Mesenchymal stem cell (in vitro differentiated cells and primary cell): ENCODE data around the gene MFSD8.
"Not testable (repeated sequence)": the region's sequence is repeated elsewhere in the genome, so short reads cannot be mapped to it uniquely, and the experiment has no call there.

Source experiments
- DNase-seq: peaks from one replicate; pipeline ENCODE4 v3.0.0-alpha.2; 2013
- H2AFZ ChIP-seq: one replicate; pipeline ENCODE4 v1.6.1; 2013; ENCODE audit warnings: low read depth, mild to moderate bottlenecking, control low read depth, inconsistent platforms, low read length, moderate library complexity
- H2AK5ac ChIP-seq: 2 replicates; pipeline ENCODE4 v1.6.1; 2013; ENCODE audit warnings: low read length, moderate library complexity, mild to moderate bottlenecking, inconsistent platforms; ENCODE audit not compliant: severe bottlenecking
- H2BK120ac ChIP-seq: one replicate; pipeline ENCODE4 v1.6.1; 2013; ENCODE audit warnings: low read depth, mild to moderate bottlenecking, inconsistent platforms, low read length, moderate library complexity
- H2BK12ac ChIP-seq, 2 experiments: one replicate each; pipeline ENCODE4 v1.6.1; 2013; ENCODE audit warnings: inconsistent platforms in 2 of 2, low read length in 2 of 2, mild to moderate bottlenecking in 2 of 2, moderate library complexity in 2 of 2, control low read depth in 1 of 2
- H2BK15ac ChIP-seq: one replicate; pipeline ENCODE4 v1.6.1; 2013; ENCODE audit warnings: mild to moderate bottlenecking, low read depth, inconsistent platforms; ENCODE audit not compliant: poor library complexity, severe bottlenecking
- H2BK5ac ChIP-seq: 2 replicates; pipeline ENCODE4 v1.6.1; 2013; ENCODE audit warnings: low read depth, mild to moderate bottlenecking, low read length, control low read depth, inconsistent platforms; ENCODE audit not compliant: poor library complexity, severe bottlenecking
- H3K14ac ChIP-seq, 2 experiments: one replicate each; pipeline ENCODE4 v1.6.1; 2013; ENCODE audit warnings: inconsistent platforms in 2 of 2, low read length in 2 of 2, control low read depth in 1 of 2, mild to moderate bottlenecking in 1 of 2, moderate library complexity in 1 of 2
- H3K18ac ChIP-seq, 2 experiments: one replicate each; pipeline ENCODE4 v1.6.1; 2013; ENCODE audit warnings: inconsistent platforms in 2 of 2, low read length in 2 of 2, control low read depth in 1 of 2, low read depth in 1 of 2, mild to moderate bottlenecking in 1 of 2
- H3K23ac ChIP-seq, 2 experiments: one replicate each; pipeline ENCODE4 v1.6.1; 2013; ENCODE audit warnings: inconsistent platforms in 2 of 2, low read length in 2 of 2, mild to moderate bottlenecking in 2 of 2, moderate library complexity in 2 of 2, control low read depth in 1 of 2
- H3K27ac ChIP-seq: 2 replicates; pipeline ENCODE4 v1.5.1; 2013; ENCODE audit warnings: mild to moderate bottlenecking, moderate library complexity, low read length, control low read depth, inconsistent platforms; ENCODE audit not compliant: poor library complexity, severe bottlenecking
- H3K27me3 ChIP-seq, 2 experiments: 2 replicates each; pipeline versions ENCODE4 v1.6.1 to v1.7.0; 2013; ENCODE audit warnings: low read length in 2 of 2, mild to moderate bottlenecking in 2 of 2, moderate library complexity in 2 of 2, control low read depth in 1 of 2, inconsistent platforms in 1 of 2; ENCODE audit not compliant: control insufficient read depth in 1 of 2, insufficient read depth in 1 of 2
- H3K36me3 ChIP-seq, 2 experiments: 2 replicates each; pipeline versions ENCODE4 v1.6.1 to v1.7.0; 2013; ENCODE audit warnings: low read length in 2 of 2, control low read depth in 1 of 2, inconsistent platforms in 1 of 2, low read depth in 1 of 2, mild to moderate bottlenecking in 1 of 2; ENCODE audit not compliant: insufficient read depth in 2 of 2, control insufficient read depth in 1 of 2
- H3K4ac ChIP-seq, 2 experiments: one replicate each; pipeline ENCODE4 v1.6.1; 2013; ENCODE audit warnings: inconsistent platforms in 2 of 2, low read length in 2 of 2, mild to moderate bottlenecking in 2 of 2, moderate library complexity in 2 of 2, control low read depth in 1 of 2, low read depth in 1 of 2
- H3K4me1 ChIP-seq: 2 replicates; pipeline ENCODE4 v1.6.1; 2013; ENCODE audit warnings: low read depth, low read length, control low read depth; ENCODE audit not compliant: control insufficient read depth, insufficient read depth
- H3K4me2 ChIP-seq: 2 replicates; pipeline ENCODE4 v1.6.1; 2013; ENCODE audit warnings: low read length, mild to moderate bottlenecking, inconsistent platforms; ENCODE audit not compliant: poor library complexity, severe bottlenecking
- H3K4me3 ChIP-seq, 2 experiments: 2 replicates each; pipeline versions ENCODE4 v1.5.1 to v1.7.0; 2013; ENCODE audit warnings: low read length in 2 of 2, mild to moderate bottlenecking in 2 of 2, control low read depth in 1 of 2, low read depth in 1 of 2; ENCODE audit not compliant: insufficient read depth in 1 of 2
- H3K79me1 ChIP-seq: replicated peaks from 2 replicates; pipeline ENCODE4 v1.6.1; 2013; ENCODE audit warnings: mild to moderate bottlenecking, control low read depth, low read length, inconsistent platforms; ENCODE audit not compliant: poor library complexity, severe bottlenecking
- H3K9ac ChIP-seq: 2 replicates; pipeline ENCODE4 v1.7.0; 2013; ENCODE audit warnings: mild to moderate bottlenecking, low read length, moderate library complexity
- H3K9me3 ChIP-seq: 2 replicates; pipeline ENCODE4 v1.7.0; 2013; ENCODE audit warnings: mild to moderate bottlenecking, low read length; ENCODE audit not compliant: control insufficient read depth
- H4K8ac ChIP-seq: one replicate; pipeline ENCODE4 v1.6.1; 2013; ENCODE audit warnings: inconsistent platforms, mild to moderate bottlenecking, low read length, moderate library complexity
- H4K91ac ChIP-seq: one replicate; pipeline ENCODE4 v1.6.1; 2013; ENCODE audit warnings: mild to moderate bottlenecking, low read length, inconsistent platforms
- WGBS: methylation state at CpG from one replicate; pipeline ENCODE4 v1.1.7; 2013; ENCODE audit warnings: mixed read lengths; 5-methylcytosine and 5-hydroxymethylcytosine counted together

MFSD8 gene

GRCh38 chr4:127957105-127957504 is 7.9 kb downstream of the MFSD8 start:
- Histone ChIP-seq H3K18ac (no peak overlapping the region), H2AFZ (no peak overlapping the region), H4K8ac (no peak overlapping the region), H3K14ac (no peak overlapping the region), H3K23ac (no peak overlapping the region), H3K27ac (no peak overlapping the region), H3K79me1 (peaks cover 13% of the 10 kb centered on the region), H3K4me1 (peaks cover under 1% of the 10 kb centered on the region), H3K4me2 (no peak overlapping the region), H2BK12ac (no peak overlapping the region), H2BK5ac (no peak overlapping the region), H2BK120ac (no peak overlapping the region), H2AK5ac (no peak overlapping the region), H4K91ac (no peak overlapping the region), H3K9me3 (no peaks in the 10 kb centered on the region), H2BK15ac (no peak overlapping the region), H3K27me3 (no peaks in the 10 kb centered on the region), H3K36me3 (peaks cover 4 to 25% of the 10 kb centered on the region in 2 experiments), H3K9ac (no peak overlapping the region), H3K4ac (no peak overlapping the region), H3K4me3 (no peak overlapping the region)
- no peak for DNase-seq
- 100% methylated on average over 2 of the region's 2 CpGs for WGBS

- Histone ChIP-seq H2BK120ac (no peak overlapping the region), H3K9ac (peak overlapping the region; percentile 47), H3K4me2 (no peak overlapping the region), H4K8ac (no peak overlapping the region), H3K27me3 (no peaks in the 10 kb centered on the region), H2BK15ac (no peak overlapping the region), H3K9me3 (no peaks in the 10 kb centered on the region), H3K4ac (no peak overlapping the region), H3K4me1 (no peaks in the 10 kb centered on the region), H2BK12ac (no peak overlapping the region), H3K27ac (no peak overlapping the region), H3K79me1 (no peaks in the 10 kb centered on the region), H2AFZ (no peak overlapping the region), H2BK5ac (no peak overlapping the region), H2AK5ac (no peak overlapping the region), H3K23ac (no peak overlapping the region), H3K14ac (no peak overlapping the region), H3K18ac (no peak overlapping the region), H3K4me3 (no peak overlapping the region), H3K36me3 (peaks cover 3 to 14% of the 10 kb centered on the region in 2 experiments), H4K91ac (no peak overlapping the region)
- peak; percentile 7 for DNase-seq
- 100% methylated on average over 1 of the region's 1 CpG for WGBS
Observed at GRCh38 chr4:127936974-127937373, 28.0 kb downstream of the MFSD8 start.

GRCh38 chr4:127931836-127932235 is 33.1 kb downstream of the MFSD8 start:
- not testable (repeated sequence) for H2BK120ac ChIP-seq, H3K23ac ChIP-seq, H2BK15ac ChIP-seq, H3K4ac ChIP-seq, H3K18ac ChIP-seq, H4K91ac ChIP-seq, H3K79me1 ChIP-seq, H2AFZ ChIP-seq, H2AK5ac ChIP-seq, H3K4me1 ChIP-seq, H3K14ac ChIP-seq, H3K4me3 ChIP-seq, H3K4me2 ChIP-seq, H2BK5ac ChIP-seq, H3K27me3 ChIP-seq, H3K9me3 ChIP-seq, H2BK12ac ChIP-seq, H3K9ac ChIP-seq, H4K8ac ChIP-seq, H3K27ac ChIP-seq
- H3K36me3 ChIP-seq, result peaks cover 3 to 35% of the 10 kb centered on the region in 2 experiments
- DNase-seq, result peak; percentile 18
- 86% methylated on average over 4 of the region's 6 CpGs for WGBS

- H4K8ac ChIP-seq, result no peak overlapping the region
- no peaks in the 10 kb centered on the region for H3K4me1 ChIP-seq
- no peak overlapping the region for H3K14ac ChIP-seq
- H3K4me2 ChIP-seq, result no peak overlapping the region
- no peak overlapping the region for H2AK5ac ChIP-seq
- H2BK5ac ChIP-seq, result no peak overlapping the region
- no peak overlapping the region for H2BK15ac ChIP-seq
- H3K9me3 ChIP-seq, result no peaks in the 10 kb centered on the region
- no peak overlapping the region for H3K4ac ChIP-seq
- peaks cover 4% of the 10 kb centered on the region for H3K79me1 ChIP-seq
- no peak overlapping the region for H3K18ac ChIP-seq
- H2BK12ac ChIP-seq, result no peak overlapping the region
- no peak overlapping the region for H2AFZ ChIP-seq
- peaks cover 7 to 46% of the 10 kb centered on the region in 2 experiments for H3K36me3 ChIP-seq
- no peak overlapping the region for H4K91ac ChIP-seq
- 100% methylated on average over 1 of the region's 1 CpG for WGBS
- no peak overlapping the region for H3K23ac ChIP-seq
- H3K9ac ChIP-seq, result no peak overlapping the region
- H2BK120ac ChIP-seq, result no peak overlapping the region
- no peak overlapping the region for H3K4me3 ChIP-seq
- no peaks in the 10 kb centered on the region for H3K27me3 ChIP-seq
- H3K27ac ChIP-seq, result no peak overlapping the region
- no peak for DNase-seq
Observed at GRCh38 chr4:127930175-127930574, 34.8 kb downstream of the MFSD8 start.
